Neural progenitor cell (in vitro differentiated cells): ENCODE data around the gene SH3BGR. TPM values are rescaled to one million over a fixed set of nuclear protein-coding genes. Genes with fewer than 3 reads are reported as not detected.

Source experiments
- DNase-seq: peaks from one replicate; pipeline ENCODE4 v3.0.0-alpha.2; 2016; ENCODE audit warnings: low spot score
- H2AFZ ChIP-seq: fragments of 200-600 bp; sonication (generic); replicated peaks from 2 replicates; pipeline ENCODE4 v1.6.1; 2016; ENCODE audit warnings: antibody characterized with exemption
- H3F3A ChIP-seq: fragments of 200-600 bp; sonication (generic); 2 replicates; pipeline ENCODE4 v1.6.1; 2016; ENCODE audit warnings: antibody characterized with exemption, low read depth
- H3K27ac ChIP-seq: fragments of 200-600 bp; sonication (generic); 2 replicates; pipeline ENCODE4 v1.5.1; 2016; ENCODE audit warnings: mild to moderate bottlenecking
- H3K27me3 ChIP-seq: fragments of 200-600 bp; sonication (generic); 2 replicates; pipeline ENCODE4 v1.6.1; 2016; ENCODE audit warnings: mild to moderate bottlenecking, moderate library complexity
- H3K36me3 ChIP-seq: fragments of 200-600 bp; sonication (generic); 2 replicates; pipeline ENCODE4 v1.5.1; 2016
- H3K4me1 ChIP-seq: fragments of 200-600 bp; sonication (generic); 2 replicates; pipeline ENCODE4 v1.6.1; 2016; ENCODE audit warnings: mixed run types
- H3K4me2 ChIP-seq: fragments of 200-600 bp; sonication (generic); 2 replicates; pipeline ENCODE4 v1.6.1; 2016
- H3K4me3 ChIP-seq: fragments of 200-600 bp; sonication (generic); 2 replicates; pipeline ENCODE4 v1.5.1; 2016
- H3K79me2 ChIP-seq: fragments of 200-600 bp; sonication (generic); 2 replicates; pipeline ENCODE4 v1.6.1; 2016; ENCODE audit warnings: low read depth
- H3K9ac ChIP-seq: fragments of 200-600 bp; sonication (generic); 2 replicates; pipeline ENCODE4 v1.6.1; 2016
- H3K9me3 ChIP-seq: fragments of 200-600 bp; sonication (generic); 2 replicates; pipeline ENCODE4 v1.5.1; 2016; ENCODE audit warnings: low read depth
- H4K20me1 ChIP-seq: fragments of 200-600 bp; sonication (generic); 2 replicates; pipeline ENCODE4 v1.6.1; 2016; ENCODE audit warnings: low read depth
- H3K27ac Mint-ChIP-seq: 3 replicates; pipeline ENCODE4 v1.8.0; 2021; ENCODE audit warnings: mixed read lengths
- H3K27me3 Mint-ChIP-seq: 2 replicates; pipeline ENCODE4 v1.8.0; 2022; ENCODE audit warnings: low read depth, mild to moderate bottlenecking, inconsistent platforms, moderate library complexity, mixed read lengths; ENCODE audit not compliant: insufficient read depth
- H3K36me3 Mint-ChIP-seq: 3 replicates; pipeline ENCODE4 v1.8.0; 2021; ENCODE audit warnings: mixed read lengths
- H3K4me1 Mint-ChIP-seq: 3 replicates; pipeline ENCODE4 v1.8.0; 2021; ENCODE audit warnings: mixed read lengths
- H3K4me3 Mint-ChIP-seq: 3 replicates; pipeline ENCODE4 v1.8.0; 2021; ENCODE audit warnings: mild to moderate bottlenecking, moderate library complexity, mixed read lengths
- H3K9me3 Mint-ChIP-seq: 3 replicates; pipeline ENCODE4 v1.8.0; 2020; ENCODE audit warnings: mixed read lengths
- EZH2 ChIP-seq: fragments of 200-600 bp; sonication (generic); IDR thresholded peaks from 2 replicates; pipeline ENCODE4 v1.6.1; 2017; ENCODE audit warnings: antibody characterized with exemption, mild to moderate bottlenecking, moderate library complexity
- EZH2phosphoT487 ChIP-seq: fragments of 200-600 bp; sonication (generic); IDR thresholded peaks from 2 replicates; pipeline ENCODE4 v1.6.1; 2017; ENCODE audit warnings: antibody characterized with exemption
- total RNA-seq: library from RNA; depleted of rRNA; stranded (reverse); fragments of >200 nt; gene quantifications from 2 replicates; pipeline ENCODE4 v1.2.3, GENCODE V29; 2015; ENCODE audit warnings: low replicate concordance
- TF ChIP-seq, protein P1 (sequence below): fragments of 200-600 bp; sonication (generic); IDR thresholded peaks from 2 replicates; pipeline ENCODE4 v1.5.1; 2017; ENCODE audit warnings: antibody characterized with exemption, mild to moderate bottlenecking

The SH3BGR gene
- total RNA-seq, 1 donor from 2014 or later = 12.2 TPM

DNA sequence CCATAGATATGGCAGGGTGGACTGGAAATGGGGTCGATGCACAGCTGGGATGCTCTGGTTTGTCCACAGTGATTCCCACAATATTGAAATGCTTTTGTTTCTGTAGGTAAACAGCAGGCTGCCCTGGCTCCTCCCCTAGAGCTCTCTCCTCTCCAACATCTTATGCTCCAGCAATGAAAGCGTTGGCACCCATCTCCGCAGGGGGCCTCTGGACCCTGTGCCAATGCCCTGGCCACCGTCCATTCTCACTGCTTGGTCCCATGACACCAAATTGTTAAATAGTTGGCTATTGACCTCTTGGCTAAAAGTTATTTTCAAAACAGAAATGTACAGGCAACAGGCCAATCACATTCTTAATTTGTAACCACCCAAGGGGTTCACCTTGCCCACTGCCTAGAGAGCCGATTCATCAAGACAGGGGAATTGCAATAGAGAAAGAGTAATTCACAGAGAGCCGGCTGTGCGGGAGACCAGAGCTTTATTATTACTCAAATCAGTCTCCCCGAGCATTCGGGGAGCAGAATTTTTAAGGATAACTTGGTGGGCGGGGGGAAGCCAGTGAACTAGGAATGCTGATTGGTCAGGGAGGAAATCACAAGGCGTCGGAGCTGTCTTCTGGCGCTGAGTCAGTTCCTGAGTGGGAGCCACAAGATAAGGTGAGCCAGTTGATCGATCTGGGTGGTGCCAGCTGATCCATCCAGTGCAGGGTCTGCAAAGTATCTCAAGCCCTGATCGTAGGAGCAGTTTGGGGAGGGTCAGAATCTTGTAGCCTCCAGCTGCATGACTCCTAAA, 84.1 kb downstream of the SH3BGR start:
- H3K9ac ChIP-seq = no peak overlapping the region
- peaks cover 8% of the 10 kb centered on the region for H3F3A ChIP-seq
- TF ChIP-seq EZH2 = no peak
- TF ChIP-seq EZH2phosphoT487 = no peak
- TF ChIP-seq, protein P1, sequence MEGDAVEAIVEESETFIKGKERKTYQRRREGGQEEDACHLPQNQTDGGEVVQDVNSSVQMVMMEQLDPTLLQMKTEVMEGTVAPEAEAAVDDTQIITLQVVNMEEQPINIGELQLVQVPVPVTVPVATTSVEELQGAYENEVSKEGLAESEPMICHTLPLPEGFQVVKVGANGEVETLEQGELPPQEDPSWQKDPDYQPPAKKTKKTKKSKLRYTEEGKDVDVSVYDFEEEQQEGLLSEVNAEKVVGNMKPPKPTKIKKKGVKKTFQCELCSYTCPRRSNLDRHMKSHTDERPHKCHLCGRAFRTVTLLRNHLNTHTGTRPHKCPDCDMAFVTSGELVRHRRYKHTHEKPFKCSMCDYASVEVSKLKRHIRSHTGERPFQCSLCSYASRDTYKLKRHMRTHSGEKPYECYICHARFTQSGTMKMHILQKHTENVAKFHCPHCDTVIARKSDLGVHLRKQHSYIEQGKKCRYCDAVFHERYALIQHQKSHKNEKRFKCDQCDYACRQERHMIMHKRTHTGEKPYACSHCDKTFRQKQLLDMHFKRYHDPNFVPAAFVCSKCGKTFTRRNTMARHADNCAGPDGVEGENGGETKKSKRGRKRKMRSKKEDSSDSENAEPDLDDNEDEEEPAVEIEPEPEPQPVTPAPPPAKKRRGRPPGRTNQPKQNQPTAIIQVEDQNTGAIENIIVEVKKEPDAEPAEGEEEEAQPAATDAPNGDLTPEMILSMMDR = no peak
- Mint-ChIP-seq H3K36me3 (peaks cover 5% of the 10 kb centered on the region), H3K27ac (no peak overlapping the region), H3K9me3 (peaks cover 15% of the 10 kb centered on the region), H3K4me1 (peaks cover 24% of the 10 kb centered on the region), H3K27me3 (no peaks in the 10 kb centered on the region), H3K4me3 (no peak overlapping the region)
- H3K79me2 ChIP-seq = no peaks in the 10 kb centered on the region
- no peaks in the 10 kb centered on the region for H3K9me3 ChIP-seq
- H3K4me2 ChIP-seq = no peak overlapping the region
- H3K4me1 ChIP-seq = peaks cover 15% of the 10 kb centered on the region
- no peak for DNase-seq
- no peaks in the 10 kb centered on the region for H3K27me3 ChIP-seq
- H3K4me3 ChIP-seq = no peak overlapping the region
- H3K36me3 ChIP-seq = no peaks in the 10 kb centered on the region
- no peaks in the 10 kb centered on the region for H4K20me1 ChIP-seq
- no peak overlapping the region for H2AFZ ChIP-seq
- no peak overlapping the region for H3K27ac ChIP-seq

DNA sequence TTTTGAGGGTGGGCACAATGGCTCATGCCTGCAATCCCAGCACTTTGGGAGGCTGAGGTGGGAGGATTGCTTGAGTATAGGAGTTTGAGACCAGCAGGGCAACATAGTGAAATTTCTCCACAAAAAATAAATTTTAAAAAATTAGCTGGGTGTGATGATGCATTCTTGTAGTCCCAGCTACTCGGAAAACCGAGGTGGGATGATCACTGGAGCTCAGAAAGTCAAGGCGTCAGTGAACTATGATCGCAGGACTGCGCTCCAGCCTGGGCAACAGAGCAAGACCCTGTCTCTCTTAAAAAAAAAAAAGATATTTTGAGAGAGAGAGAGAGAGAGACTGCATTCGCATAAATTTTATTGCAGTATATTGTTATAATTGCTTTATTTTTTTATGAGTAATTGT, 85.1 kb downstream of the SH3BGR start:
- DNase-seq = no peak
- Histone ChIP-seq H3K36me3 (no peaks in the 10 kb centered on the region), H3K4me3 (no peak overlapping the region), H3K4me2 (no peak overlapping the region), H3K27ac (no peak overlapping the region), H3K27me3 (no peaks in the 10 kb centered on the region), H3K79me2 (no peaks in the 10 kb centered on the region), H2AFZ (no peak overlapping the region), H4K20me1 (no peaks in the 10 kb centered on the region), H3F3A (peaks cover under 1% of the 10 kb centered on the region), H3K9ac (no peak overlapping the region), H3K4me1 (peaks cover 9% of the 10 kb centered on the region), H3K9me3 (no peaks in the 10 kb centered on the region)
- no peaks in the 10 kb centered on the region for H3K27me3 Mint-ChIP-seq
- no peak overlapping the region for H3K4me3 Mint-ChIP-seq
- H3K9me3 Mint-ChIP-seq = peaks cover 21% of the 10 kb centered on the region
- peaks cover 17% of the 10 kb centered on the region for H3K4me1 Mint-ChIP-seq
- H3K27ac Mint-ChIP-seq = no peak overlapping the region
- TF ChIP-seq EZH2phosphoT487 (no peak), EZH2 (no peak)
- TF ChIP-seq, protein P1 = no peak
- H3K36me3 Mint-ChIP-seq = peaks cover 5% of the 10 kb centered on the region

DNA sequence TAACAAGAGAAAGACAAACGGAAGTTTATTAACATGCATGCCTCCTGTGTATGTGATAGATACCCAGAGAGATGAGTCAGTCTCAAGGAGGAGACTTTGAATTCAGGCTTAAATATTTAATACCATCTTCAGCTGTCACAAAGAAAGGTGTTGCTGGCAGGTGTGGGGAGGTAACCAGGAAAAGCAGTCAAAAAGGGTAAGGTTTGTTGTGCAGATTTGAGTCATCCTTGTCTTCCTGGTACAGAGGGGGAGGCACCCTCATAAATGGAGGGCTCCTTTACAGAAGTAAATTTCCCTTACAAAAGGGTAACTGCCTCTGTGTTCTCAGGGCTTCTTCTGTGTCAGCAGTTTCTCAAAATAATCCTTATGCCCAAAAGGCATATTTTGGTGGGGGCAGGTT, 85.8 kb downstream of the SH3BGR start:
- no peaks in the 10 kb centered on the region for H3K79me2 ChIP-seq
- no peak overlapping the region for H3K27ac ChIP-seq
- peak overlapping the region; percentile 13 for H3K27ac Mint-ChIP-seq
- no peak overlapping the region for H3K4me3 ChIP-seq
- no peak overlapping the region for H3K4me2 ChIP-seq
- no peak overlapping the region for H2AFZ ChIP-seq
- H3K9ac ChIP-seq = no peak overlapping the region
- DNase-seq = no peak
- no peak for TF ChIP-seq EZH2
- TF ChIP-seq, protein P1 = no peak
- TF ChIP-seq EZH2phosphoT487 = no peak
- H4K20me1 ChIP-seq = no peaks in the 10 kb centered on the region
- no peaks in the 10 kb centered on the region for H3K27me3 Mint-ChIP-seq
- no peak overlapping the region for H3K4me3 Mint-ChIP-seq
- peaks cover 15% of the 10 kb centered on the region for H3K4me1 Mint-ChIP-seq
- H3K36me3 ChIP-seq = no peaks in the 10 kb centered on the region
- H3K4me1 ChIP-seq = peaks cover 9% of the 10 kb centered on the region
- H3F3A ChIP-seq = no peaks in the 10 kb centered on the region
- H3K36me3 Mint-ChIP-seq = peaks cover 5% of the 10 kb centered on the region
- no peaks in the 10 kb centered on the region for H3K27me3 ChIP-seq
- H3K9me3 ChIP-seq = no peaks in the 10 kb centered on the region
- H3K9me3 Mint-ChIP-seq = peaks cover 23% of the 10 kb centered on the region
